GM18909 (cell line): ENCODE results near the gene IFNLR1.

Experiments used
- ATAC-seq: cut with Tn5 transposase; IDR thresholded peaks from one replicate; pipeline ENCODE4 v1.9.1; 2021; ENCODE audit warnings: mild to moderate bottlenecking; ENCODE audit not compliant: unreplicated experiment, poor library complexity

The IFNLR1 gene

GRCh38 chr1:24152631-24153494 is 34.2 kb downstream of the IFNLR1 start:
- no peak for ATAC-seq

GRCh38 chr1:24151175-24151533 is 35.9 kb downstream of the IFNLR1 start:
- no peak for ATAC-seq

- peak; percentile 64 for ATAC-seq
Observed at GRCh38 chr1:24150234-24151174, 36.6 kb downstream of the IFNLR1 start.

GRCh38 chr1:24149866-24150233 is 37.2 kb downstream of the IFNLR1 start:
- no peak for ATAC-seq

GRCh38 chr1:24147816-24148215 is 39.3 kb downstream of the IFNLR1 start:
- no peak for ATAC-seq

- no peak for ATAC-seq
Observed at GRCh38 chr1:24147194-24147593, 39.9 kb downstream of the IFNLR1 start.

- no peak for ATAC-seq
Observed at GRCh38 chr1:24142546-24143534, 44.2 kb downstream of the IFNLR1 start, which contains the start of gene IL22RA1. Gene IL22RA1, minus strand, starts transcription at chr1:24143140. Its CDS starts 58 bp downstream, at chr1:24143082.

GRCh38 chr1:24141311-24141997 is 45.6 kb downstream of the IFNLR1 start:
- no peak for ATAC-seq

GRCh38 chr1:24140741-24141181 is 46.3 kb downstream of the IFNLR1 start:
- ATAC-seq: no peak

- ATAC-seq: no peak
Observed at GRCh38 chr1:24139841-24140425, 47.2 kb downstream of the IFNLR1 start.

- no peak for ATAC-seq
Observed at GRCh38 chr1:24139222-24139489, 47.9 kb downstream of the IFNLR1 start.

- no peak for ATAC-seq
Observed at GRCh38 chr1:24138476-24139221, 48.4 kb downstream of the IFNLR1 start.

GRCh38 chr1:24136956-24137539 is 50.0 kb downstream of the IFNLR1 start:
- ATAC-seq: no peak

- no peak for ATAC-seq
Observed at GRCh38 chr1:24134376-24134775, 52.7 kb downstream of the IFNLR1 start.

GRCh38 chr1:24133819-24134218 is 53.3 kb downstream of the IFNLR1 start:
- ATAC-seq: no peak

GRCh38 chr1:24130385-24130784 is 56.7 kb downstream of the IFNLR1 start:
- ATAC-seq: no peak

GRCh38 chr1:24127801-24128363 is 59.2 kb downstream of the IFNLR1 start:
- ATAC-seq: no peak
